GM12865 (cell line): ENCODE results near the gene ACSBG1.

ENCODE experiments used
- DNase-seq: peaks from one replicate; pipeline ENCODE4 v3.0.0; 2010; ENCODE audit warnings: low read depth
- H3K4me3 ChIP-seq: 2 replicates; pipeline ENCODE4 v1.5.1; 2011; ENCODE audit warnings: mild to moderate bottlenecking, low read depth, low read length, control low read depth
- TF ChIP-seq, protein P1 (sequence below): IDR thresholded peaks from 2 replicates; pipeline ENCODE4 v1.5.1; 2011; ENCODE audit warnings: low read length, control low read depth, low read depth, inconsistent platforms; ENCODE audit not compliant: insufficient read depth; ENCODE audit errors: missing control alignments

ACSBG1 gene

DNA sequence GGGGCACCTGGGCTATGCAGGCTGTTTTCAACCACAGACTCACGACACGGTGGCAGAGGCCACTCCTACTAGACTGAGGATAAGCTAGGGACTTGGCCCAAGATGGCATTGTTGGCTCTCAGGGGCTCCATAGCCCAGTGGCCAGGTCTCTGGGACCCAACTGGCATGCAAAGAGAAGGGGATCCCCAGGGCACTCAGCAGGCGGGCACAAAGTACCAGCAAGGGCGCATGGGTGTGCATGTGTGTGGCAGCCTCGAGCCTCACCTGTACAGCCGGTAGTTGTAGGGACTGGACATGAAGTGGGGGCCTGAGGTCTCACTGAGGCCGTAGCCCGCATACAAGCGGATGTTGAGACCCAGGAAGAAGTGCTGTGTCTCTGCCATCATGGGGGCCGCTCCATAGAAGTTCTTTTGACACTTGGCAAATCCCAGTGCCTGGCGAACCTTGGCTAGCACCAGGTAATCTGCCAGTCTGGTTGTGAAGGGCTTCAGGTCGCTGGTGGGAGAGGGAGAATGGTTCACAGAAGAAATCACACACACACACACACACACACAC, 55.0 kb downstream of the ACSBG1 start:
- H3K4me3 ChIP-seq = no peak overlapping the region
- no peak for DNase-seq
- TF ChIP-seq, protein P1, sequence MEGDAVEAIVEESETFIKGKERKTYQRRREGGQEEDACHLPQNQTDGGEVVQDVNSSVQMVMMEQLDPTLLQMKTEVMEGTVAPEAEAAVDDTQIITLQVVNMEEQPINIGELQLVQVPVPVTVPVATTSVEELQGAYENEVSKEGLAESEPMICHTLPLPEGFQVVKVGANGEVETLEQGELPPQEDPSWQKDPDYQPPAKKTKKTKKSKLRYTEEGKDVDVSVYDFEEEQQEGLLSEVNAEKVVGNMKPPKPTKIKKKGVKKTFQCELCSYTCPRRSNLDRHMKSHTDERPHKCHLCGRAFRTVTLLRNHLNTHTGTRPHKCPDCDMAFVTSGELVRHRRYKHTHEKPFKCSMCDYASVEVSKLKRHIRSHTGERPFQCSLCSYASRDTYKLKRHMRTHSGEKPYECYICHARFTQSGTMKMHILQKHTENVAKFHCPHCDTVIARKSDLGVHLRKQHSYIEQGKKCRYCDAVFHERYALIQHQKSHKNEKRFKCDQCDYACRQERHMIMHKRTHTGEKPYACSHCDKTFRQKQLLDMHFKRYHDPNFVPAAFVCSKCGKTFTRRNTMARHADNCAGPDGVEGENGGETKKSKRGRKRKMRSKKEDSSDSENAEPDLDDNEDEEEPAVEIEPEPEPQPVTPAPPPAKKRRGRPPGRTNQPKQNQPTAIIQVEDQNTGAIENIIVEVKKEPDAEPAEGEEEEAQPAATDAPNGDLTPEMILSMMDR = no peak

DNA sequence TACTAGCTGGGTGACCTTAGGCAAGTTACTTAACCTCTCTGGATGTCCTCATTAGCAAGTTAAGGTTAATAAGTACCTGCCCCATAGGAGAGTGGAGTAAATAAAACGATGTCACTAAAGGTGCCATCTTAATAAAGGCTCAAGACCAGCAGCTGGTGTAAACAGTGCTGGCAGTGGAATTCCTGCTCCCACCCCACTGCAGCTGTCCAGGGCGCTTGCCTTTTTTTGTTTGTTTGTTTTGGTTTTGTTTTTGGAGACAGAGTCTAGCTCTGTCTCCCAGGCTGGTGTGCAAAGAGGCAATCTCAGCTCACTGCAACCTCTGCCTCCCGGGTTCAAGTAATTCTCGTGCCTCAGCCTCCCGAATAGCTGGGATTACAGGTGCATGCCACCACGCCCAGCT, 56.3 kb downstream of the ACSBG1 start:
- no peak for DNase-seq
- no peak overlapping the region for H3K4me3 ChIP-seq
- TF ChIP-seq, protein P1 = no peak

DNA sequence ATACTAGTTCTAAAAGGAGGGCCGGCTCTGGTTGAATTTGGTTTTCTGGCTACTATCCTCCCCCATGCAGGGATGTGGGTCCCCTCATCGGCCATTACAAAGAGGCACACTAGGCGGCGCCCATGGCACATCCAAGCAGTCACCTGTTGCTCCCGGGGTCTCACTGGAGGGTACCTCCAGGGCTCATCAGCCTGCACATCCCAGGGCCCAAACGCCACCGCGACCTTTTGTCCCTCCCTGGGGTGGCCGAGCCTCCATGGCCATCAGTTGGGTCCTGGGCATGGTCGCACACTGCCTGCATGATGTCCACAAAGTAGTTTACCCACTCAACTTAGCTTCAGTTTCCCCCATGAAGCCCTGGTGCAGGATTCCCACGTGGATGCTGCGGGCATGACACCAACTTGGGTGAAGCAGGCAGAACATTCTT, 56.9 kb downstream of the ACSBG1 start:
- H3K4me3 ChIP-seq = no peak overlapping the region
- TF ChIP-seq, protein P1 = peak; percentile 71
- peak; percentile 53 for DNase-seq

DNA sequence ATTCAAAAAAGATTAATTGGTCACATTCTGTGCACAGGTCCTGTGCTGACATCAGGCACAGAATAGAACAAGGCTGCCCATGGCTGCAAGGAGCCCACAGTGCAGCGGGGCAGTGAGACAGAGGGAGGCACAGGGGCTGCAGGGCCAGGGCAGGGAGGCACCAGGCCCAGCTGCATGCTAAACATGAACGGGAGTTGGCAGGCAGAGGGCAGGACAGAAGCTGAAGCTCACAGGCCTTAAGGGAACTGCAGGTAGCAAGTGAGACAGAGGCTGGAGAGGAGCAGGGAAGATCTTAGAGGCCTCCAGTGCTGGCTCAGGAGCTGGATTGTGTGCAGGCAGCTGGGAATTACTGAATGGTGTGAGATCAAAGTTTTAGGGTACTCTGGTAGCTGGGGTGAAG, 59.0 kb downstream of the ACSBG1 start:
- no peak overlapping the region for H3K4me3 ChIP-seq
- TF ChIP-seq, protein P1 = no peak
- DNase-seq = no peak

DNA sequence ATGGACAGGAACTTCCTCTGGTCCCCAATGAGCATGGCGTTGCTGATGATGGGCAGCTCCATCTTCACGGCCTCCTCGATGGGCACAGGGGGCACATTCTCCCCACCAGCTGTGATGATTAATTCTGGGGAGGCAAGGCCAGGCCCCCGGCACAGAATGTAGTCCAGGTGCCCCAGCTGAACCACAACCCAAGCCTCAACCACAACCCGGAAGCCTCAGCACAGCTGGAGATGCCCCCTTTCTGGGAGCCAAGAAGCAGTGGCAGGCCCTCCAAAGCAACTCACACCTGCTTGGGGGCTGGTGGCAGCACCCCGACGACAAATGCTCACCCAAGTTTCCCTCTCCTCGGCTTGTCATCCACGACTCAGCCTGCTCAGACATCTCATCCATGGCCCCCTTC, 60.0 kb downstream of the ACSBG1 start:
- TF ChIP-seq, protein P1 = no peak
- no peak overlapping the region for H3K4me3 ChIP-seq
- peak; percentile 50 for DNase-seq

DNA sequence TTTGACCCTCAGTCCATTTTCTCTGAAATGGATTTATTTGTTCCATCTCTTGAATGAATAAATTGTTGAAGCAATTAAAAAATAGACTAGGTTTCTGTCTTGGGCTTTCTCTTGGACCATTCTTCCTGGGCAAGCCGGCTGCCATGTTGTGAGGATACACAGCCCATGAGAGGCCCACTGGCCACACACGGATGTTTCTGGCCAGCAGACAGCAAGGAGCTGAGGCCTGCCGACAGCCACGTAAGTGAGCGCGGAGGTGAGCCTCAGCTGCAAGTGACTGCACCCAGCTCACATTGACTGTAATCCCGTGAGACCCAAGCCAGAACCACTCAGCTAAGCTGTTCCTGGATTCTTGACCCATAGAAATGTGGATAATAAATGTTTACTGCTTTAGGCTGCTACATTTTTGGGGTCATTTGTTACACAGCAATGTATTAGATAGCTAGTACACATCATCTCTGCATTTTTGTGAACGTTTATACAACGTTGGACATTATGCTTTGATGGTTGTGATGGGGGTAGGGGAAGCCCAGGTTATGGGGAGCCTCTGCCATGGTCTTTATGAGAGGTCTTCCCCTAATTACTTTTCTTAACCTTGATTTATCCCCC, 62.4 kb downstream of the ACSBG1 start:
- DNase-seq = no peak
- TF ChIP-seq, protein P1 = no peak

More for the DNA sequence above, 62.4 kb downstream of the ACSBG1 start:
- no peak overlapping the region for H3K4me3 ChIP-seq
